ENCODE measurements around the gene COA5. TPM values are rescaled to one million over a fixed set of nuclear protein-coding genes. Genes with fewer than 3 reads are reported as not detected.

Gene COA5
- total and polyA plus RNA-seq, 2 experiments from 2014 or later = 33.3 to 113 TPM

GRCh38 chr2:98617149-98617548 lies 8.8 kb upstream of the COA5 start:
- no peak overlapping the region for H3K4me3 ChIP-seq
- Mint-ChIP-seq H3K36me3 (ENCODE audit: low read depth) (peaks cover 36% of the 10 kb centered on the region), H3K27ac (no peak overlapping the region), H3K27me3 (ENCODE audit: insufficient read depth, low read depth, poor library complexity) (peaks cover 2% of the 10 kb centered on the region), H3K4me1 (peaks cover 3% of the 10 kb centered on the region; the same call in 2 of the 3 replicates), H3K9me3 (no peaks in the 10 kb centered on the region), H3K4me3 (no peak overlapping the region)
- peaks cover 7% of the 10 kb centered on the region; the same call in 1 of the 2 replicates for H4K20me1 ChIP-seq (replicated peaks; ENCODE audit: insufficient read depth)
- no peak for ATAC-seq
- H3K36me3 ChIP-seq (ENCODE audit: insufficient read depth) = peaks cover 9% of the 10 kb centered on the region; the same call in 1 of the 2 replicates
- no peak overlapping the region for H3K4me2 ChIP-seq
- no peaks in the 10 kb centered on the region for H3K79me2 ChIP-seq (replicated peaks; ENCODE audit: insufficient read depth)
- H3K9me2 ChIP-seq (ENCODE audit: insufficient read depth) = no peaks in the 10 kb centered on the region
- no peak overlapping the region for H3K27ac ChIP-seq (ENCODE audit: low read depth)
- no peak for DNase-seq (ENCODE audit: low spot score)
- H3K4me1 ChIP-seq (ENCODE audit: insufficient read depth) = no peaks in the 10 kb centered on the region
- H3F3A ChIP-seq (replicated peaks; ENCODE audit: low read depth) = no peaks in the 10 kb centered on the region
- TF ChIP-seq ZNF331 (CRISPR knock-in tag; IDR thresholded peaks at IDR 0.05; ENCODE audit: low read depth) (no peak), ZNF114 (CRISPR knock-in tag; IDR thresholded peaks at IDR 0.05) (no peak), EZH2phosphoT487 (IDR thresholded peaks at IDR 0.05; ENCODE audit: unreplicated experiment) (no peak), JUNB (IDR thresholded peaks at IDR 0.05; ENCODE audit: unreplicated experiment) (no peak), ZNF462 (CRISPR knock-in tag; IDR thresholded peaks at IDR 0.05) (no peak), STAT1 (IDR thresholded peaks at IDR 0.05; ENCODE audit: unreplicated experiment) (no peak), ETS1 (IDR thresholded peaks at IDR 0.05) (no peak), CREB1 (CRISPR knock-in tag; IDR thresholded peaks at IDR 0.05; ENCODE audit: low read depth) (no peak), REST (IDR thresholded peaks at IDR 0.05; ENCODE audit: unreplicated experiment) (no peak), POLR2AphosphoS5 (IDR thresholded peaks at IDR 0.05; ENCODE audit: low read depth) (no peak), CTCF (conservative IDR thresholded peaks at IDR 0.05; ENCODE audit: low read depth in 2 of 2) (no peak), NANOG (IDR thresholded peaks at IDR 0.05; ENCODE audit: borderline replicate concordance) (no peak), EZH2 (IDR thresholded peaks at IDR 0.05; ENCODE audit: low read depth, unreplicated experiment) (no peak)
- H2AFZ ChIP-seq = no peak overlapping the region
- no peaks in the 10 kb centered on the region for H3K27me3 ChIP-seq (ENCODE audit: insufficient read depth)
